ENCODE measurements around the gene UNC119. TPM values are rescaled to one million over a fixed set of nuclear protein-coding genes. Genes with fewer than 3 reads are reported as not detected.
"Not testable (repeated sequence)": the region's sequence is repeated elsewhere in the genome, so short reads cannot be mapped to it uniquely, and the experiment has no call there.

UNC119 gene
- polyA plus RNA-seq, 2 donors: 15.3 to 20.1 TPM

- H3K27ac ChIP-seq (ENCODE audit: low read depth in 2 of 2, low read length in 1 of 2): peak overlapping the region; percentile 81 to 91
Measured at GRCh38 chr17:28524476-28525424, 27.7 kb downstream of the UNC119 start.

GRCh38 chr17:28523876-28524275, 28.5 kb downstream of the UNC119 start:
- Histone ChIP-seq H3K36me3 (ENCODE audit: control insufficient read depth in 2 of 2, insufficient read depth in 2 of 2, low read length in 1 of 2) (peaks cover 0 to 4% of the 10 kb centered on the region in 2 donors), H3K4me3 (ENCODE audit: low read depth in 1 of 2, low read length in 2 of 2) (no peak overlapping the region), H3K27ac (ENCODE audit: low read depth in 2 of 2, low read length in 1 of 2) (no peak overlapping the region), H3K9me3 (ENCODE audit: control insufficient read depth in 2 of 2, insufficient read depth in 1 of 2, low read depth in 1 of 2, low read length in 1 of 2) (no peaks in the 10 kb centered on the region), H3K27me3 (ENCODE audit: control insufficient read depth in 1 of 2, insufficient read depth in 2 of 2, low read length in 2 of 2) (no peaks in the 10 kb centered on the region), H3K4me1 (ENCODE audit: control insufficient read depth in 2 of 2, insufficient read depth in 2 of 2, low read length in 1 of 2) (peaks cover 8 to 36% of the 10 kb centered on the region in 2 donors)
- WGBS, 2 donors: 87 to 89% methylated on average over 15 of the region's 15 CpGs

More at GRCh38 chr17:28524476-28525424, 27.7 kb downstream of the UNC119 start:
- no peaks in the 10 kb centered on the region for H3K27me3 ChIP-seq (ENCODE audit: control insufficient read depth in 1 of 2, insufficient read depth in 2 of 2, low read length in 2 of 2)
- H3K4me1 ChIP-seq (ENCODE audit: control insufficient read depth in 2 of 2, insufficient read depth in 2 of 2, low read length in 1 of 2): peaks cover 8 to 40% of the 10 kb centered on the region in 2 donors
- H3K9me3 ChIP-seq (ENCODE audit: control insufficient read depth in 2 of 2, insufficient read depth in 1 of 2, low read depth in 1 of 2, low read length in 1 of 2): no peaks in the 10 kb centered on the region
- no peak overlapping the region for H3K4me3 ChIP-seq (ENCODE audit: low read depth in 1 of 2, low read length in 2 of 2)
- peaks cover 0 to 2% of the 10 kb centered on the region in 2 donors for H3K36me3 ChIP-seq (ENCODE audit: control insufficient read depth in 2 of 2, insufficient read depth in 2 of 2, low read length in 1 of 2)
- WGBS, 2 donors: 82 to 84% methylated on average over 25 of the region's 25 CpGs

GRCh38 chr17:28523186-28523585, 29.2 kb downstream of the UNC119 start:
- Histone ChIP-seq H3K4me3 (ENCODE audit: low read depth in 1 of 2, low read length in 2 of 2) (no peak overlapping the region), H3K27ac (ENCODE audit: low read depth in 2 of 2, low read length in 1 of 2) (no peak overlapping the region), H3K27me3 (ENCODE audit: control insufficient read depth in 1 of 2, insufficient read depth in 2 of 2, low read length in 2 of 2) (no peaks in the 10 kb centered on the region), H3K4me1 (ENCODE audit: control insufficient read depth in 2 of 2, insufficient read depth in 2 of 2, low read length in 1 of 2) (peaks cover 8 to 29% of the 10 kb centered on the region in 2 donors), H3K36me3 (ENCODE audit: control insufficient read depth in 2 of 2, insufficient read depth in 2 of 2, low read length in 1 of 2) (peaks cover 0 to 4% of the 10 kb centered on the region in 2 donors), H3K9me3 (ENCODE audit: control insufficient read depth in 2 of 2, insufficient read depth in 1 of 2, low read depth in 1 of 2, low read length in 1 of 2) (no peaks in the 10 kb centered on the region)
- WGBS, 2 donors: 80 to 83% methylated on average over 6 of the region's 6 CpGs

GRCh38 chr17:28522281-28522680, 30.1 kb downstream of the UNC119 start:
- H3K36me3 ChIP-seq (ENCODE audit: control insufficient read depth in 2 of 2, insufficient read depth in 2 of 2, low read length in 1 of 2); H3K4me3 ChIP-seq (ENCODE audit: low read depth in 1 of 2, low read length in 2 of 2); H3K27me3 ChIP-seq (ENCODE audit: control insufficient read depth in 1 of 2, insufficient read depth in 2 of 2, low read length in 2 of 2); H3K9me3 ChIP-seq (ENCODE audit: control insufficient read depth in 2 of 2, insufficient read depth in 1 of 2, low read depth in 1 of 2, low read length in 1 of 2); H3K27ac ChIP-seq (ENCODE audit: low read depth in 2 of 2, low read length in 1 of 2): not testable (repeated sequence)
- 92 to 96% methylated on average over 4 of the region's 4 CpGs for WGBS, 2 donors
- peaks cover 8 to 24% of the 10 kb centered on the region in 2 donors for H3K4me1 ChIP-seq (ENCODE audit: control insufficient read depth in 2 of 2, insufficient read depth in 2 of 2, low read length in 1 of 2)

DNA sequence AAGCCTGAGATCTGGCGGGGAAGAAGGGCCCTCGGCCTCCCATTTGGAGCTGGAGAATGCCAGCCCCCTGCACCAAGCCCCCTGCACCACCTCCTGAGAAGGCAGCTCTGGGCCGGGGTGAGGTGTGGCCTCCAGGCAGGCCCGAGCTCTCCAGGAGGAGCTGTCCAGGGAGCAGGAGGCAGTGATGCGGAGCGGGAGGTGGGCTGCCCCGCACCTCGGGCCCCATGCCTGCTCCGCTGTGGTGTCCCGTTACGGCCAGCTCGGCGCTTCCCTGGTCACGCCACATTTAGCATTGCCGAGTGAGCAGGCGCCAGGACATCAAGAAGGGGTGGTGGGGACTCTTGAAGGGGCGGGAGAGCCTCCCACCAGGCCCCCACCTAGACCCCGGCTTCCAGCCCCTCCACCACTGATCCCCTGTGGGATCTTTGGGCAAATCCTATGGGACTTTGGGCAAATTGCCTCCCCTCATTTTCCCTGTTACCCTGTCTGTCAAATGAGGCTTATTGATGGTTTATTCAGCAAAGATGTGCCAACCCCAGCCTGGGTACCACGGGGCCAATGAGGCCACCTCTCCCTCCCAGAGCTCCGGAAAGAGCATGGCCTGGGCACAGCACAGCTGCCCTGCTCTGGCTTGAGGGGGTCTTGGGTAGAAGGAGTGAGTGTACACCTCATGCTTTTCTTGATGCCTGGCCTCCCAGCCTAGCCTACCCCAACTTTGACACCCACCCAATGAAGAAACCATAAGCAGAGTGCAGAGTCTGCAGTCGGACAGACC, 30.9 kb downstream of the UNC119 start:
- WGBS, 2 donors: 60 to 61% methylated on average over 21 of the region's 21 CpGs
- Histone ChIP-seq H3K36me3 (ENCODE audit: control insufficient read depth in 2 of 2, insufficient read depth in 2 of 2, low read length in 1 of 2) (peaks cover 0 to 4% of the 10 kb centered on the region in 2 donors), H3K9me3 (ENCODE audit: control insufficient read depth in 2 of 2, insufficient read depth in 1 of 2, low read depth in 1 of 2, low read length in 1 of 2) (no peaks in the 10 kb centered on the region), H3K27me3 (ENCODE audit: control insufficient read depth in 1 of 2, insufficient read depth in 2 of 2, low read length in 2 of 2) (no peaks in the 10 kb centered on the region), H3K4me1 (ENCODE audit: control insufficient read depth in 2 of 2, insufficient read depth in 2 of 2, low read length in 1 of 2) (peaks cover 7 to 17% of the 10 kb centered on the region in 2 donors), H3K27ac (ENCODE audit: low read depth in 2 of 2, low read length in 1 of 2) (no peak overlapping the region), H3K4me3 (ENCODE audit: low read depth in 1 of 2, low read length in 2 of 2) (no peak overlapping the region)

- Histone ChIP-seq H3K27me3 (ENCODE audit: control insufficient read depth in 1 of 2, insufficient read depth in 2 of 2, low read length in 2 of 2) (no peaks in the 10 kb centered on the region), H3K4me3 (ENCODE audit: low read depth in 1 of 2, low read length in 2 of 2) (no peak overlapping the region), H3K4me1 (ENCODE audit: control insufficient read depth in 2 of 2, insufficient read depth in 2 of 2, low read length in 1 of 2) (peaks cover 4 to 10% of the 10 kb centered on the region in 2 donors), H3K36me3 (ENCODE audit: control insufficient read depth in 2 of 2, insufficient read depth in 2 of 2, low read length in 1 of 2) (peaks cover 0 to 4% of the 10 kb centered on the region in 2 donors), H3K27ac (ENCODE audit: low read depth in 2 of 2, low read length in 1 of 2) (no peak overlapping the region), H3K9me3 (ENCODE audit: control insufficient read depth in 2 of 2, insufficient read depth in 1 of 2, low read depth in 1 of 2, low read length in 1 of 2) (no peaks in the 10 kb centered on the region)
- 66 to 77% methylated on average over 6 of the region's 6 CpGs for WGBS, 2 donors
Measured at GRCh38 chr17:28520687-28521086, 31.7 kb downstream of the UNC119 start.

GRCh38 chr17:28519236-28519635, 33.2 kb downstream of the UNC119 start:
- H3K4me1 ChIP-seq (ENCODE audit: control insufficient read depth in 2 of 2, insufficient read depth in 2 of 2, low read length in 1 of 2): peaks cover 0 to 4% of the 10 kb centered on the region in 2 donors
- H3K27me3 ChIP-seq (ENCODE audit: control insufficient read depth in 1 of 2, insufficient read depth in 2 of 2, low read length in 2 of 2): no peaks in the 10 kb centered on the region
- peaks cover 0 to 4% of the 10 kb centered on the region in 2 donors for H3K36me3 ChIP-seq (ENCODE audit: control insufficient read depth in 2 of 2, insufficient read depth in 2 of 2, low read length in 1 of 2)
- 71 to 75% methylated on average over 5 of the region's 5 CpGs for WGBS, 2 donors
- H3K27ac ChIP-seq (ENCODE audit: low read depth in 2 of 2, low read length in 1 of 2): no peak overlapping the region
- H3K4me3 ChIP-seq (ENCODE audit: low read depth in 1 of 2, low read length in 2 of 2): no peak overlapping the region
- H3K9me3 ChIP-seq (ENCODE audit: control insufficient read depth in 2 of 2, insufficient read depth in 1 of 2, low read depth in 1 of 2, low read length in 1 of 2): no peaks in the 10 kb centered on the region

GRCh38 chr17:28518578-28518977, 33.8 kb downstream of the UNC119 start:
- H3K4me1 ChIP-seq (ENCODE audit: control insufficient read depth in 2 of 2, insufficient read depth in 2 of 2, low read length in 1 of 2): peaks cover 0 to 7% of the 10 kb centered on the region in 2 donors
- peaks cover 0 to 2% of the 10 kb centered on the region in 2 donors for H3K36me3 ChIP-seq (ENCODE audit: control insufficient read depth in 2 of 2, insufficient read depth in 2 of 2, low read length in 1 of 2)
- H3K27me3 ChIP-seq (ENCODE audit: control insufficient read depth in 1 of 2, insufficient read depth in 2 of 2, low read length in 2 of 2): no peaks in the 10 kb centered on the region
- H3K27ac ChIP-seq (ENCODE audit: low read depth in 2 of 2, low read length in 1 of 2): no peak overlapping the region
- 81 to 87% methylated on average over 7 of the region's 7 CpGs for WGBS, 2 donors
- H3K4me3 ChIP-seq (ENCODE audit: low read depth in 1 of 2, low read length in 2 of 2): no peak overlapping the region
- H3K9me3 ChIP-seq (ENCODE audit: control insufficient read depth in 2 of 2, insufficient read depth in 1 of 2, low read depth in 1 of 2, low read length in 1 of 2): no peaks in the 10 kb centered on the region

GRCh38 chr17:28518132-28518531, 34.3 kb downstream of the UNC119 start:
- Histone ChIP-seq H3K27me3 (ENCODE audit: control insufficient read depth in 1 of 2, insufficient read depth in 2 of 2, low read length in 2 of 2) (no peaks in the 10 kb centered on the region), H3K9me3 (ENCODE audit: control insufficient read depth in 2 of 2, insufficient read depth in 1 of 2, low read depth in 1 of 2, low read length in 1 of 2) (no peaks in the 10 kb centered on the region), H3K27ac (ENCODE audit: low read depth in 2 of 2, low read length in 1 of 2) (no peak overlapping the region), H3K36me3 (ENCODE audit: control insufficient read depth in 2 of 2, insufficient read depth in 2 of 2, low read length in 1 of 2) (peaks cover 0 to 2% of the 10 kb centered on the region in 2 donors), H3K4me3 (ENCODE audit: low read depth in 1 of 2, low read length in 2 of 2) (no peak overlapping the region), H3K4me1 (ENCODE audit: control insufficient read depth in 2 of 2, insufficient read depth in 2 of 2, low read length in 1 of 2) (peaks cover 0 to 9% of the 10 kb centered on the region in 2 donors)
- WGBS, 2 donors: 68 to 79% methylated on average over 6 of the region's 6 CpGs

Measured in esophagus (tissue), 2 donors.